H9 (cell line): Measurements from ENCODE around the gene GABRR3. TPM values are rescaled to one million over a fixed set of nuclear protein-coding genes. Genes with fewer than 3 reads are reported as not detected.

Experiments
- DNase-seq: peaks from one replicate; pipeline ENCODE4 v3.0.0-alpha.2; 2017
- H2AFZ ChIP-seq: one replicate; pipeline ENCODE4 v1.6.1; 2013; ENCODE audit warnings: mild to moderate bottlenecking, low read length, control low read depth, moderate library complexity
- H2AK5ac ChIP-seq: 2 replicates; pipeline ENCODE4 v1.6.1; 2013; ENCODE audit warnings: low read length, control low read depth, mixed read lengths; ENCODE audit not compliant: insufficient read length
- H2BK120ac ChIP-seq: one replicate; pipeline ENCODE4 v1.6.1; 2013; ENCODE audit warnings: low read depth, mild to moderate bottlenecking, low read length, control low read depth, inconsistent platforms; ENCODE audit not compliant: poor library complexity, severe bottlenecking
- H2BK12ac ChIP-seq: 2 replicates; pipeline ENCODE4 v1.6.1; 2013; ENCODE audit warnings: low read length, control low read depth, mixed read lengths, low read depth; ENCODE audit not compliant: insufficient read length
- H2BK15ac ChIP-seq: 2 replicates; pipeline ENCODE4 v1.6.1; 2013; ENCODE audit warnings: low read depth, low read length, control low read depth
- H2BK20ac ChIP-seq: one replicate; pipeline ENCODE4 v1.6.1; 2013; ENCODE audit warnings: low read depth, mild to moderate bottlenecking, low read length, control low read depth, inconsistent platforms; ENCODE audit not compliant: poor library complexity, severe bottlenecking
- H2BK5ac ChIP-seq: 2 replicates; pipeline ENCODE4 v1.6.1; 2013; ENCODE audit warnings: low read length, control low read depth, mixed read lengths; ENCODE audit not compliant: insufficient read length
- H3K14ac ChIP-seq: 2 replicates; pipeline ENCODE4 v1.6.1; 2013; ENCODE audit warnings: low read length, control low read depth; ENCODE audit not compliant: insufficient read depth
- H3K18ac ChIP-seq: 2 replicates; pipeline ENCODE4 v1.6.1; 2013; ENCODE audit warnings: low read depth, mild to moderate bottlenecking, mixed read lengths, low read length, control low read depth; ENCODE audit not compliant: insufficient read length
- H3K23ac ChIP-seq: 2 replicates; pipeline ENCODE4 v1.6.1; 2013; ENCODE audit warnings: low read length, control low read depth, mixed read lengths, low read depth; ENCODE audit not compliant: insufficient read length
- H3K23me2 ChIP-seq: 2 replicates; pipeline ENCODE4 v1.6.1; 2013; ENCODE audit warnings: low read depth, mild to moderate bottlenecking, mixed read lengths, low read length, control low read depth; ENCODE audit not compliant: insufficient read length, poor library complexity, severe bottlenecking
- H3K27ac ChIP-seq: 2 replicates; pipeline ENCODE4 v1.5.1; 2013; ENCODE audit warnings: low read length, control low read depth, mixed read lengths, low read depth; ENCODE audit not compliant: insufficient read length
- H3K27me3 ChIP-seq: 2 replicates; pipeline ENCODE4 v1.6.1; 2013; ENCODE audit warnings: low read length, control low read depth, inconsistent platforms; ENCODE audit not compliant: insufficient read depth
- H3K4ac ChIP-seq: 2 replicates; pipeline ENCODE4 v1.6.1; 2013; ENCODE audit warnings: low read depth, mild to moderate bottlenecking, control low read depth, inconsistent platforms, low read length, moderate library complexity
- H3K4me1 ChIP-seq: 2 replicates; pipeline ENCODE4 v1.6.1; 2013; ENCODE audit warnings: low read length, control low read depth, inconsistent platforms; ENCODE audit not compliant: insufficient read depth
- H3K4me2 ChIP-seq: 2 replicates; pipeline ENCODE4 v1.6.1; 2013; ENCODE audit warnings: low read length, control low read depth, mixed read lengths; ENCODE audit not compliant: insufficient read length, insufficient read depth
- H3K56ac ChIP-seq: 2 replicates; pipeline ENCODE4 v1.6.1; 2013; ENCODE audit warnings: low read depth, mild to moderate bottlenecking, mixed read lengths, low read length, control low read depth; ENCODE audit not compliant: insufficient read length
- H3K79me1 ChIP-seq: 2 replicates; pipeline ENCODE4 v1.6.1; 2013; ENCODE audit warnings: low read depth, mild to moderate bottlenecking, moderate library complexity, low read length, control low read depth, inconsistent platforms; ENCODE audit not compliant: insufficient read depth, poor library complexity, severe bottlenecking
- H3K79me2 ChIP-seq: 2 replicates; pipeline ENCODE4 v1.6.1; 2013; ENCODE audit warnings: low read length, control low read depth, inconsistent platforms; ENCODE audit not compliant: insufficient read depth
- H3K9ac ChIP-seq: 2 replicates; pipeline ENCODE4 v1.6.1; 2013; ENCODE audit warnings: low read length, control low read depth, mixed read lengths; ENCODE audit not compliant: insufficient read length; ENCODE audit errors: extremely low read depth
- H3K9me3 ChIP-seq: one replicate; pipeline ENCODE4 v1.6.1; 2013; ENCODE audit warnings: low read depth, low read length, inconsistent platforms; ENCODE audit not compliant: control insufficient read depth
- H3T11ph ChIP-seq: one replicate; pipeline ENCODE4 v1.6.1; 2013; ENCODE audit warnings: mild to moderate bottlenecking, low read length, control low read depth, inconsistent platforms
- H4K20me1 ChIP-seq: one replicate; pipeline ENCODE4 v1.6.1; 2013; ENCODE audit not compliant: control insufficient read depth, insufficient read length, insufficient read depth
- H4K5ac ChIP-seq: 2 replicates; pipeline ENCODE4 v1.6.1; 2013; ENCODE audit warnings: low read depth, mild to moderate bottlenecking, mixed read lengths, low read length, control low read depth; ENCODE audit not compliant: insufficient read length
- H4K8ac ChIP-seq: replicated peaks from 2 replicates; pipeline ENCODE4 v1.6.1; 2013; ENCODE audit warnings: low read length, control low read depth, mixed read lengths, low read depth; ENCODE audit not compliant: insufficient read length
- H4K91ac ChIP-seq: 2 replicates; pipeline ENCODE4 v1.6.1; 2013; ENCODE audit warnings: low read depth, mild to moderate bottlenecking, moderate library complexity, mixed read lengths, low read length, control low read depth; ENCODE audit not compliant: insufficient read length
- H3K27ac Mint-ChIP-seq, 3 experiments: 2 replicates in 2 of 3; 3 replicates in 1 of 3; pipeline ENCODE4 v1.8.0; 2020 to 2021; ENCODE audit warnings: mixed read lengths in 3 of 3, mild to moderate bottlenecking in 1 of 3, moderate library complexity in 1 of 3
- H3K27me3 Mint-ChIP-seq: 2 replicates; pipeline ENCODE4 v1.8.0; 2021; ENCODE audit warnings: low read depth, mild to moderate bottlenecking, moderate library complexity, mixed read lengths
- H3K36me3 Mint-ChIP-seq, 3 experiments: 2 replicates in 2 of 3; 3 replicates in 1 of 3; pipeline ENCODE4 v1.8.0; 2020 to 2021; ENCODE audit warnings: low read depth in 3 of 3, mixed read lengths in 3 of 3; ENCODE audit not compliant: insufficient read depth in 1 of 3
- H3K4me1 Mint-ChIP-seq, 2 experiments: 2 replicates each; pipeline ENCODE4 v1.8.0; 2020; ENCODE audit warnings: mixed read lengths in 2 of 2
- H3K4me3 Mint-ChIP-seq, 2 experiments: 2 replicates in 1 of 2; 3 replicates in 1 of 2; pipeline ENCODE4 v1.8.0; 2020 to 2021; ENCODE audit warnings: mild to moderate bottlenecking in 2 of 2, mixed read lengths in 2 of 2, moderate library complexity in 1 of 2
- H3K9me3 Mint-ChIP-seq, 2 experiments: 2 replicates in 1 of 2; 3 replicates in 1 of 2; pipeline ENCODE4 v1.8.0; 2020; ENCODE audit warnings: mild to moderate bottlenecking in 2 of 2, mixed read lengths in 2 of 2, moderate library complexity in 1 of 2
- WGBS: extraction: QIAGEN DNeasy Blood & Tissue Kit; methylation state at CpG from one replicate; pipeline ENCODE4 v1.1.7; 2013; ENCODE audit warnings: missing lambda C conversion rate, low lambda C conversion rate, mixed read lengths; ENCODE audit not compliant: insufficient read length; ENCODE audit errors: extremely low coverage; 5-methylcytosine and 5-hydroxymethylcytosine counted together
- total RNA-seq: library from RNA; stranded (reverse); gene quantifications from 2 replicates; pipeline ENCODE4 v1.2.1, GENCODE V29; 2021
- TF ChIP-seq, protein P1 (sequence below): fragments of 200-600 bp; sonication (generic); conservative IDR thresholded peaks from 3 replicates; pipeline ENCODE4 v1.8.0; 2021; ENCODE audit warnings: antibody characterized with exemption, mild to moderate bottlenecking

Gene GABRR3
- total RNA-seq, 1 experiment from 2014 or later = not detected

DNA sequence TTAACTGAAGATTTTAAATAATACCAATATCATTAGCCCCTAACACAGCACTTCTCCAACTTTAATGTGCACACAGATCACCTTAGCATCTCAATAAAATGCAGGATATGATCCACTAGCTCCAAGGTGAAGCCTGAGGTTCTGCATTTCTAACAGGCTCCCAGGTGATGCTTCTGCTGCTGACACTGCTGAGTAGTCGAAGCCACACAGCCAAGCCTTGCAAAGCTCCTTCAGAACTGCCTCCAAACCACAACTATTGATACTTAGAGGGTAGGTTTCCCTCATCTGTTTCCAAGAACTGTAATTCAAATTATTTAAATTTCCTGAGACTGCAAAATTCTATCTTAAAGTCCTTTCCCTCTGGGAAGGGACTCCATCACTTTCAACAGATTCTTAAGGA is 66.7 kb downstream of the GABRR3 start:
- no peak overlapping the region for H2BK120ac ChIP-seq
- H3K18ac ChIP-seq = no peak overlapping the region
- no peak overlapping the region for H3K4me3 Mint-ChIP-seq
- peaks cover 0 to 3% (median 0%) of the 10 kb centered on the region in 3 experiments; a peak in 2 of 7 replicates for H3K36me3 Mint-ChIP-seq
- no peaks in the 10 kb centered on the region for H4K20me1 ChIP-seq
- H2AK5ac ChIP-seq = no peak overlapping the region
- H3K23ac ChIP-seq = no peak overlapping the region
- TF ChIP-seq, protein P1, sequence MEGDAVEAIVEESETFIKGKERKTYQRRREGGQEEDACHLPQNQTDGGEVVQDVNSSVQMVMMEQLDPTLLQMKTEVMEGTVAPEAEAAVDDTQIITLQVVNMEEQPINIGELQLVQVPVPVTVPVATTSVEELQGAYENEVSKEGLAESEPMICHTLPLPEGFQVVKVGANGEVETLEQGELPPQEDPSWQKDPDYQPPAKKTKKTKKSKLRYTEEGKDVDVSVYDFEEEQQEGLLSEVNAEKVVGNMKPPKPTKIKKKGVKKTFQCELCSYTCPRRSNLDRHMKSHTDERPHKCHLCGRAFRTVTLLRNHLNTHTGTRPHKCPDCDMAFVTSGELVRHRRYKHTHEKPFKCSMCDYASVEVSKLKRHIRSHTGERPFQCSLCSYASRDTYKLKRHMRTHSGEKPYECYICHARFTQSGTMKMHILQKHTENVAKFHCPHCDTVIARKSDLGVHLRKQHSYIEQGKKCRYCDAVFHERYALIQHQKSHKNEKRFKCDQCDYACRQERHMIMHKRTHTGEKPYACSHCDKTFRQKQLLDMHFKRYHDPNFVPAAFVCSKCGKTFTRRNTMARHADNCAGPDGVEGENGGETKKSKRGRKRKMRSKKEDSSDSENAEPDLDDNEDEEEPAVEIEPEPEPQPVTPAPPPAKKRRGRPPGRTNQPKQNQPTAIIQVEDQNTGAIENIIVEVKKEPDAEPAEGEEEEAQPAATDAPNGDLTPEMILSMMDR = 0 out of 3 replicates have a peak, but pooled peaks have one; percentile 4
- H3K79me1 ChIP-seq = no peaks in the 10 kb centered on the region
- H3K4me2 ChIP-seq = no peak overlapping the region
- H3K79me2 ChIP-seq = no peaks in the 10 kb centered on the region
- H3K27ac ChIP-seq = no peak overlapping the region
- H2AFZ ChIP-seq = no peak overlapping the region
- H3T11ph ChIP-seq = no peak overlapping the region
- no peak overlapping the region for H3K56ac ChIP-seq
- peaks cover 21% of the 10 kb centered on the region for H3K27me3 Mint-ChIP-seq
- H2BK20ac ChIP-seq = no peak overlapping the region
- no peaks in the 10 kb centered on the region for H3K9me3 ChIP-seq
- no peak overlapping the region for H2BK12ac ChIP-seq
- peaks cover 7% of the 10 kb centered on the region in 2 experiments; a peak in 3 of 4 replicates for H3K4me1 Mint-ChIP-seq
- H2BK15ac ChIP-seq = no peak overlapping the region
- no peak overlapping the region for H3K9ac ChIP-seq
- no peak overlapping the region for H4K91ac ChIP-seq
- H2BK5ac ChIP-seq = no peak overlapping the region
- H3K23me2 ChIP-seq = peaks cover 5% of the 10 kb centered on the region
- no peak overlapping the region for H3K14ac ChIP-seq
- WGBS = no CpG with 5 or more reads among the region's 1 CpG
- H4K5ac ChIP-seq = no peak overlapping the region
- no peak for DNase-seq
- no peak overlapping the region for H4K8ac ChIP-seq
- no peak overlapping the region for H3K27ac Mint-ChIP-seq
- H3K4me1 ChIP-seq = no peaks in the 10 kb centered on the region
- H3K9me3 Mint-ChIP-seq = no peaks in the 10 kb centered on the region
- H3K4ac ChIP-seq = no peak overlapping the region
- no peaks in the 10 kb centered on the region for H3K27me3 ChIP-seq
